GM19351 (cell line): Measurements from ENCODE around the gene NKX2-2.

ENCODE experiments used
- ATAC-seq: cut with Tn5 transposase; IDR thresholded peaks from one replicate; pipeline ENCODE4 v1.9.1; 2021; ENCODE audit warnings: mild to moderate bottlenecking, moderate library complexity; ENCODE audit not compliant: unreplicated experiment

NKX2-2 gene

GRCh38 chr20:21522481-21523280 lies 8.8 kb upstream of the NKX2-2 start:
- no peak for ATAC-seq

GRCh38 chr20:21521596-21522480 lies 8.0 kb upstream of the NKX2-2 start:
- ATAC-seq = no peak

GRCh38 chr20:21520702-21521595 lies 7.1 kb upstream of the NKX2-2 start:
- ATAC-seq = no peak

- no peak for ATAC-seq
Observed at GRCh38 chr20:21519136-21519584, 5.3 kb upstream of the NKX2-2 start.

GRCh38 chr20:21518292-21518991 lies 4.6 kb upstream of the NKX2-2 start:
- ATAC-seq = no peak

- ATAC-seq = no peak
Observed at GRCh38 chr20:21517566-21518277, 3.9 kb upstream of the NKX2-2 start.

GRCh38 chr20:21516861-21517565 lies 3.1 kb upstream of the NKX2-2 start:
- ATAC-seq = no peak

GRCh38 chr20:21516180-21516567 lies 2.3 kb upstream of the NKX2-2 start:
- ATAC-seq = no peak

GRCh38 chr20:21515300-21516179 lies 1.7 kb upstream of the NKX2-2 start:
- ATAC-seq = no peak

- ATAC-seq = no peak
Observed at GRCh38 chr20:21514553-21515251, 838 bp upstream of the NKX2-2 start.

GRCh38 chr20:21513181-21513663 lies 642 bp downstream of the NKX2-2 start:
- ATAC-seq = no peak

GRCh38 chr20:21512634-21513180 lies 1.2 kb downstream of the NKX2-2 start:
- ATAC-seq = no peak

- ATAC-seq = no peak
Observed at GRCh38 chr20:21511850-21512633, 1.8 kb downstream of the NKX2-2 start.

GRCh38 chr20:21511485-21511849 lies 2.4 kb downstream of the NKX2-2 start:
- ATAC-seq = no peak

- ATAC-seq = no peak
Observed at GRCh38 chr20:21510414-21511384, 3.2 kb downstream of the NKX2-2 start.
